ENCODE measurements around the gene SMIM20.

DNA sequence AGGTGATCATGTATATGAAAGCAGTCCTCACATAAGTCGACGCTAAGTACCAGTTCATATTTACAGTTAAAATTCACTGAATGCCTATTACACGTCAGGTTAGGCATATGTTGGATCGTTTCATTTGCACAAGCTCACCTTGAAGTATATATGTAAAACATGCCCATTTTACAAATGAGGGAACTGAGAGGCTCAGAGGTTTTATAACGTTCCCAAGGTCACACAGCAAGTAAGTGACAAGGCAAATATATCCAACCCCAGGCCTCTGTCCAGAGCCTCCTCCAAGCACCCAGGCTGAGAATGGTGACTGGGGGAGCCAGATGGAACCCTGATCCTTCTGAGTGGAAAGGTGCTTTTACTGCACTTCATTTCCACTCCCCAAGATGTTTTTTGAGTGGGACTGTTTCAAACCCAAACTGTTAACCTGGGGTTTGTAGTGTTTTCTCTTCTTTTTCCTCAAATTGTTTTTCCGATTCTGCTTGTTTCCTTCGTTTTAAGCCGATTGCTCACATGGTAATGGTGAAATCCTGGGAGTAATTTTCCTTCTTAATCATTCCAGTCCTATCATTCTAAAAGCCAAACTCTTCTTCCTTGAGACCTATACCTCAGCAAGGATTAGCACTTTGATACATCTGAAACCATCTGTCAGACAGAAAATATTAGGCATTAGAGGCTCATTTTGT, 791 bp downstream of the SMIM20 start:
- TF ChIP-seq, protein P1, sequence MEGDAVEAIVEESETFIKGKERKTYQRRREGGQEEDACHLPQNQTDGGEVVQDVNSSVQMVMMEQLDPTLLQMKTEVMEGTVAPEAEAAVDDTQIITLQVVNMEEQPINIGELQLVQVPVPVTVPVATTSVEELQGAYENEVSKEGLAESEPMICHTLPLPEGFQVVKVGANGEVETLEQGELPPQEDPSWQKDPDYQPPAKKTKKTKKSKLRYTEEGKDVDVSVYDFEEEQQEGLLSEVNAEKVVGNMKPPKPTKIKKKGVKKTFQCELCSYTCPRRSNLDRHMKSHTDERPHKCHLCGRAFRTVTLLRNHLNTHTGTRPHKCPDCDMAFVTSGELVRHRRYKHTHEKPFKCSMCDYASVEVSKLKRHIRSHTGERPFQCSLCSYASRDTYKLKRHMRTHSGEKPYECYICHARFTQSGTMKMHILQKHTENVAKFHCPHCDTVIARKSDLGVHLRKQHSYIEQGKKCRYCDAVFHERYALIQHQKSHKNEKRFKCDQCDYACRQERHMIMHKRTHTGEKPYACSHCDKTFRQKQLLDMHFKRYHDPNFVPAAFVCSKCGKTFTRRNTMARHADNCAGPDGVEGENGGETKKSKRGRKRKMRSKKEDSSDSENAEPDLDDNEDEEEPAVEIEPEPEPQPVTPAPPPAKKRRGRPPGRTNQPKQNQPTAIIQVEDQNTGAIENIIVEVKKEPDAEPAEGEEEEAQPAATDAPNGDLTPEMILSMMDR (IDR thresholded peaks at IDR 0.05; ENCODE audit: low read depth, low read length) = no peak
- TF ChIP-seq EZH2phosphoT487 (IDR thresholded peaks at IDR 0.05; ENCODE audit: low read depth) = no peak
